ENCODE measurements around the gene CXorf38.
"Not testable (repeated sequence)": the region's sequence is repeated elsewhere in the genome, so short reads cannot be mapped to it uniquely, and the experiment has no call there.

CXorf38 gene

DNA sequence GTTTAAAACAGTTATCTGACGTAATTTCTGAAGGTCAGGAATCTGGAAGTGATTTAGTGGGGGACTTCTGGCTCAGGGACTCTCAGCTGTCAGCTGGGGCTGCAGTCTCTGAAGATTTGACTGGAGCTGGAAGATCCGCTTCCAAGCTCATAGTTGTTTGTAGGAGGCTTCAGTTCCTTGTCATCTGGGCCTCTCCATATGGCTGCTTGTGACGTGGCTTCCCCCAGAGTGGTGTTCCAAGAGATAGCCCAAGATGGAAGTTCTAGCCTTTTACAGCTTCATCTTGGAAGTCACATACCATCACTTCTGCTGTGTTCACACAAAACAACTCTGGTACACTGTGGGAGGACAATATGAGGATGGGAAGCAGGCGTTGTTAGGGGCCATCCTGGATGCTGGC, 22.1 kb downstream of the CXorf38 start:
- no peak for DNase-seq

DNA sequence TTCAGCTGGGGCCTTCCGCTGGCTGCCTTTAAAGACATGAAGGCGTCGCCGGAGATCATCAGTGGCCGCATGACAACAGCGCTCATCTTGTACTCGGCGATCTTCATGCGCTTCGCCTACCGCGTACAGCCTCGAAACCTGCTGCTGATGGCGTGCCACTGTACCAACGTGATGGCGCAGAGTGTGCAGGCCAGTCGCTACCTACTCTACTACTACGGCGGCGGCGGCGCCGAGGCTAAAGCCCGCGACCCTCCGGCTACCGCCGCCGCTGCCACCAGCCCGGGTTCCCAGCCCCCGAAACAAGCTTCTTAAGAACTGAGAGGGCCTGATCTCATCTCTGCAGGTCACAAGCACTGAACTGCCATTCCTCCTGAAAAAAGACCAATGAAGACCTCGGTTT, 23.7 kb downstream of the CXorf38 start:
- no peak for DNase-seq

DNA sequence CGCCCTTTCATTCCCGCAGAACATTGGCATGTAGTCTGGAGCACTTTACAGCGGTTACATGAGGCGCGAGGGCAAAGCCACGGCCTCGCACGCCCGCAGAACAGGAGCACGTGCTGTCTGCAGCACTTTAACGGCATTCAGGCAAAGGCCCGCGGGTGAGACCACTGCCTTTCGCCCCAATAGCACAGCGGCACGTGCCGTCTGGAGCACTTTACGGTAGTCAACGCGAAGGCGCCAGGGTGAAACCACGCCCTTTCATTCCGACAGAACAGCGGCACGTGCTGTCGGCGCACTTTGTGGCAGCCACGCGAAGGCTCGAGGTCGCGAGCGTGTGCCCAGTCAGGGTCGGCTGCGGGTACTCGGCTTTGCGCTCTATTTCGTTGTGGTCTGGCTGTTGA, 24.2 kb downstream of the CXorf38 start, which contains the start of gene MPC1L:
Gene MPC1L, plus strand, starts transcription at position 290 of the 398 bp plus-strand sequence. CDS start 138 bp downstream, outside the sequence.
- no peak for DNase-seq

DNA sequence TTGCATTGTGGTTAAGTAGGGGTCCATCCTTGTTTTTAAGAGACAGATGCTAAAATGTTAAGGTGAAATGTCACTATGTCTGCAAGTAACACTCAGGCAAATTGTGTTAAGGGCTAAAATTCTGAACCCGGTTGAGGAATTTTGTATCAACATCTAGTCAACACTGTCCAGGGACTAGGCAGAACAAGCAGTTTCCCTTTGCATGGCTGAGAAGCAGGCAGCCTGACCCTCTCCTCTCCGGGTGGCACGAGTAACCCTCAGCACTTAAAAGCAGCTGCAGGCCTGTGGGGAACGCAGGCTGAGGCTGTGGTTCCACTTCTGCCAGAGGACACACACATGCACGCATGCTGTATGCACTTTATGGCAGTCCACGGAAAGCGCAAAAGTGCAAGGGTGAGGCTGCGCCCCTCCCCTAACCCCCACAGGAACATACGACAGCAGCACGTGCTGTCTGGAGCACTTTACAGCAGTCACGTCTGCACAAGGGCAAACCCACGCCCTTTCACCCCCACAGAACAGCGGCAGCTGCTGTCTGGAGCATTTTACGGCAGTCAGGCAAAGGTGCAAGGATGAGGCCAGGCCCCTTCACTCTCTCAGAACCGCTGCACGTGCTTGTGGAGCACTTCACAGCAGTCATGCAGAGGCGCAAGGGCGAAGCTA, 24.8 kb downstream of the CXorf38 start:
- no peak for DNase-seq

DNA sequence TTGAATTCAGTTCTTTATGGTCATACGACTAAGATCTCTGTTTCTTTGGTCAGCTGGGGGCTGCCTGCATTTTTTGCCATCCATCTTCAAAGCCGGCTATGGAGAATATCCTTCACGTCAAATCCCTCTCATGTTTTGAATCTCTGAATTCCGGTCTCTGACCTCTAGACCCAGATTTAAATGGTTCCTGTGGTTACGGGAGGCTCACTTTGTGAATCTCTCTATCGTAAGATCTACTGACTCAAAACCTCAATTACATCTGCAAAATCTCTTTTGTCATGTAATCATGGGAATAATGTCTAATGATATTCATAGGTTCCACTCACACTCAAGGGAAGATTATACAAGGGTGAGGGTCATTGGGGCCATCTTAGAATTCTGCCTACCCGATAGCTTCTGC, 29.8 kb downstream of the CXorf38 start:
- DNase-seq, result no peak

DNA sequence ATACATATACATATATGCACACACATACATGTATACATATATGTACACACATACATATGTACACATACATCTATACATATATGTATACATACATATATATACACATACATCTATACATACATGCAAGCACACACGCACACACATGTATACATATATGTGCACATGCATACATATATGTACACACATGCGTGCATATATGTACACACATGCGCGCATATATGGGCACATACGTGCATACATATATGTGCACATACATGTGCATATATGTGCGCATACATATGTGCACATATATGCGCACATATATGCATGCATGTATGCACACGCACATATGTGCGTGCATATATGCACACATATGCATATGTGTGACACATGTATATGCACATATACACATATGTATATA, 31.4 kb downstream of the CXorf38 start:
- DNase-seq, result no peak

DNA sequence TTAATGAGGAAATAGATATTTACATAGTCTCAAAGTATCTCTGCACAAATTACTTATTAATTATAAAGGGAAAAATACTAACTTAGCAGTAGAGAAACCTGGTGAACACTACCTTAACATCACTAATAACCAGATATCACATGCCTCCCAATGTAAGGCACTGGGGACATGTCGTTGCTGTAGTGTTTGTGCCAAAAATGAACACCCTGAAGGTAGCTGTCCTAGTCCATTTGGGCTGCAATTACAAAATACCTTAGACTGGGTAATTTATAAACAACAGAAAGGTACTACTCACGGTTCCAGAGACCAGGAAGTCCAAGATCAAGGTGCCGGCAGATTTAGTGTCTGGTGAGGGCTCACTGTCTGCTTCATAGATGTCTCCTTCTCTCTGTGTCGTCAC, 34.9 kb downstream of the CXorf38 start:
- no peak for DNase-seq

DNA sequence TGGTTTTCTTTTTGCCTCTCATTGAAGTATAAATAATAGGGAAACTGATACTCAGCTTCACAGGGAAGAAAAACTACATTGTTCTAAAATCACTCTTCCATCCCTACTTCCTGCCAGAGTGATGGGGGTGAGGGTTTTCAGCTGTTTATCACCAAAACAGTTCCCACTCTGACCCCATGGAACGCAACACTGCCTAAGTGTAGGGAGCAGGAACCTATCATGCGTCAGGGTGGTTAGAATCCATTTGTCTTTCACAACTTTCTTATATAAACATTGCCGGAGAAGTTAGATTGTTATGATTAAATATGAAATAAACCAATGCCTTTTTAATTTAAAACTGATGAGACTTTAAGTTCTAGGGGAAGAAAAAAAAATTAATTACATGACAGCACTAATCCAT, 40.0 kb downstream of the CXorf38 start:
- no peak for DNase-seq

DNA sequence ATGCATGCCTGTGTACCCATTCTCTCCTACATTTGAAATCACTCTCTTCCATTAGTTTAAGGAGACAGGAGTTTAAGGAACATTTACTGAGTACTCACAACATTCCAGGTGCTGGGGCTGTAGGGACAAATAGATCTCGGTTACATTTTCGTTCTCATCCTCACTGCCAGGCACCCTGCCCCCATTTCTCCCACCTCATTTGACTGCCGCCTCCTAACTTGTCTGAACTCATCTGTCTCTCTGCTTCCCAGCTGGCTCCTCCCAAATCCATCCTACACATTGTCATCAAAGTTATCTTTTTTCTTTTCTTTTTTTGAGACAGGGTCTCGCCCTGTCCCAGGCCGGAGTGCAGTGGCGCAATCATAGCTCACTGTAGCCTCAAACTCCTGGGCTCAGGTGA, 43.9 kb downstream of the CXorf38 start:
- DNase-seq, result no peak

DNA sequence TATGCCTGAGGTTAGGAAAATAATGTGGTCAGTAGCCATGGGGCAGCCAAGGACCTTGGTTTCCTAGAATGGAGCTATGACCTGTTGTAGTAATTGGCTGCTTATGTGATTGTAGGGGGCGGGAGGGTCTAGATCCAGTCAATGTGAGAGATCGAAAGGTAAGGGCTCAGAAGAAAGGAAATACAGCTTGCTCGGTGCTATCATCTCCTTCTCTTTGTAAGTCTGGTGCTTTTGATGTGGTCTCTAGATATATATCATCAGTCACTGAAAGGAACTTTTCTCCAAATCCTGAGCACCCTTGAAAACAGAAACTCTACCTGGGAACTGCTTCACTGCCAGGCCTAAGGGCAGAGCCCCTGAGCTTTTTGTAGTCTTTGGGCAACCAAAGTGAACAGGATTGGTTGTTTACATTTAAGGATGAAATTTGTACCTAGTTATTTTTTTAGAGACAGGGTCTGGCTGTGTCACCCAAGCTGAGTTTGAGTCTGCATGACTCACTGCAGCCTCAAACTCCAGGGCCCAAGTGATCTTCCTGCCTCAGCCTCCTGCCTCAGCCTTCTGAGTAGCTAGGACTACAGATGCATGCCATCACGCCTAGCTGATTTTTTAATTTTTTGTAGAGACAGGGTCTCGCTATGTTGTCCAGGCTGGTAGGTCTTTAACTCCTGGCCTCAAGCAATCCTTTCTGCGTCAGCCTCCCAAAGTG, 57.6 kb downstream of the CXorf38 start:
- not testable (repeated sequence) for DNase-seq

DNA sequence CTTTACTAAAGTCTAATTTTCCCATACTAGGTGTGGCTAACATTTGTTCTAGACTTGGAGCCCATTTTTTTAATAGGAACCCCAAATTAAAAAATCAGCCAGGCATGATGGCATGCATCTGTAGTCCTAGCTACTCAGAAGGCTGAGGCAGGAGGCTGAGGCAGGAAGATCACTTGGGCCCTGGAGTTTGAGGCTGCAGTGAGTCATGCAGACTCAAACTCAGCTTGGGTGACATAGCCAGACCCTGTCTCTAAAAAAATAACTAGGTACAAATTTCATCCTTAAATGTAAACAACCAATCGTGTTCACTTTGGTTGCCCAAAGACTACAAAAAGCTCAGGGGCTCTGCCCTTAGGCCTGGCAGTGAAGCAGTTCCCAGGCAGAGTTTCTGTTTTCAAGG, 59.7 kb downstream of the CXorf38 start:
- not testable (repeated sequence) for DNase-seq

DNA sequence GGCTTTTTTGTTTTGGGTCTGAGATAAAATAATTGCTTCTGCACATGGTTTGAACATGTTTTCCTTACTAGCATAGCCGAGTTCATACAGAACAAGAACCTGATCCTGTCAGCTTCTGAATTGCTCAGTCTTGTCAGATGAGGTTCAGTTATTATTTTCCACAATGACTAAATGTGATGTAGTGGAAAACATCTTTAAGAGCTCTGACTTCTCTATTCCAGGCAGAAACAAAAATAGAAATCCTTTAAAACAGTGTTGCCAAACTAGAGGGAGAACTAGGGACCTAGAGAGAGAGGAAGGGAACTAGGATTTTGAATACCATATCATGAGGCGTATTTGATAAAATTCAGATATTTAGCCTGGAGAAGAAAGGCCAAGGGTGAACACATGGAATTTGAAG, 64.5 kb downstream of the CXorf38 start:
- no peak for DNase-seq

DNA sequence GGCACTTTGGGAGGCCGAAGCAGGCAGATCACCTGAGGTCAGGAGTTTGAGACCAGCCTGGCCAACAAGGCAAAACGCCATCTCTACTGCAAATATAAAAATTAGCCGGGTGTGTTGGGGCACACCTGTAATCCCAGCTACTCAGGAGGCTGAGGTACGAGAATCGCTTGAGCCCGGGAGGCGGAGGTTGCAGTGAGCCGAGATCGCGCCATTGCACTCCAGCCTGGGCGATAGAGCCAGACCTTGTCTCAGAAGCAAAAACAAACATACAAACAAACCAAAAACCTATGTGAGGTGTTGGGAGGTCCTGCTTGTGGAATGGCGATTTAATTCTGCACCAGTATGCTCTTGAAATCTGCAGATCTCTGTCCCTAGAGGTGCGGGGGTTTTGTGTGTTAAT, 65.2 kb downstream of the CXorf38 start:
- DNase-seq, result not testable (repeated sequence)

DNA sequence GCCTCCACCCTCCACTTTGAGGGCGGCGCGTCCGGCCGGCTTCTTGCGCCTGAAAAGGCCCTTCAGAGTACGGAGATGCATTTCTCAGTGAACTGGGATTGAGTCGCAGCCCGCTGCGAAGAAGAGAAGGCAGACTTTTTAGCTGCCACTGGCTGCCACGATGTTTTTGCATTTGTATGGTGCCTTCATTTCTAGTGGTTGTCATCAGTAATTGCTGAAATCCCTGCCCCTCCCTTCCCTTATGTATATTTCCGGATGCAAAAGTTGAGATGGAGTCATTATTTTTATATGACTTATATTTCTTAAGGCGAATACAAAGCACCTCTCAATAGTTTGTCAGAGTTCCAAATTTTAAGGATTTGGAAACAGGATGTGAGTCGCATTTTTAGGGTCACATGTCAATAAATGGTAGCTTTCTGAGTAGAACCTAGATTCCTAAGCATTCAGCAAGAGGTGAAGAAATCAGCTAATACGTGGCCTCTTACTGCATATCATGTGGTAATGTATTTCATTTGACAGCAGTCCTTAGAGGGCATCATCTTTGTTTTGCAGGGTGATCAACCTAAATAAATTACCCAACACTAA, 65.9 kb downstream of the CXorf38 start:
- DNase-seq, result no peak

DNA sequence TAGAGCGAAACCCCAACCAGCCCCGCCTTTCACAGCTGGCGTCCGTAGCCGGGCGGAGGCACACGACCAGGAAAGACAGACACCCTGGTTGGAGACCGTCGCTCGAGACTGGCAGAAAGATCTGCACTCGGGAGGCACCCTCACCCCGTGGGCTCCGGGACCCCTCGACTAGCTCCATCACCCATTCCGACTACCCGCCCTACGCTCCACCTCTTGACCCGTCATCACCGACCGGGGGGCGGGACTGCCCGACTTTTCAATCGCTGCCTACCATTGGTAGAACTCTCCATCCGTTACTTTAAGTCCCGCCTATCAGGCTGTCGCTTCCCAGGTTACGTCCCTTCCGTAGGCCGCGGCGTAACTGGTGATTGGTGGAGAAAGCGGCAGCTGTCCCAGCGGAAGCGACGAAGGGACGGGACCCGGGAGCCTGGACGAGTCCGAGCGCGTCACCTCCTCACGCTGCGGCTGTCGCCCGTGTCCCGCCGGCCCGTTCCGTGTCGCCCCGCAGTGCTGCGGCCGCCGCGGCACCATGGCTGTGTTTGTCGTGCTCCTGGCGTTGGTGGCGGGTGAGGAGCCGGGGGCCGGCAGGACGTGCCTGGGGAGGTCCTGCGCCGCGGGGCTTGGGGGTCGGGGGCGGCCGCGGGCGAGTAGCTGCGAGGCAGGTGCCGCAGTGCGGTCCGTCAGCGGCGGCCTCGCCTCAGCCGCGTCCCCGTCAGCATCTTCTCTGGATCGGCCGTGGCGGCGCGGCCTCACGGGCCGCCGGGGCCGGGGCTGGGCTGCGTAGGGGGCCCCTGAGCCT, 66.6 kb downstream of the CXorf38 start, which contains the start of gene ATP6AP2:
Gene ATP6AP2, plus strand, starts transcription at position 434 of the 799 bp plus-strand sequence. Its CDS starts 96 bp downstream, at position 530.
- peak; percentile 86 for DNase-seq

DNA sequence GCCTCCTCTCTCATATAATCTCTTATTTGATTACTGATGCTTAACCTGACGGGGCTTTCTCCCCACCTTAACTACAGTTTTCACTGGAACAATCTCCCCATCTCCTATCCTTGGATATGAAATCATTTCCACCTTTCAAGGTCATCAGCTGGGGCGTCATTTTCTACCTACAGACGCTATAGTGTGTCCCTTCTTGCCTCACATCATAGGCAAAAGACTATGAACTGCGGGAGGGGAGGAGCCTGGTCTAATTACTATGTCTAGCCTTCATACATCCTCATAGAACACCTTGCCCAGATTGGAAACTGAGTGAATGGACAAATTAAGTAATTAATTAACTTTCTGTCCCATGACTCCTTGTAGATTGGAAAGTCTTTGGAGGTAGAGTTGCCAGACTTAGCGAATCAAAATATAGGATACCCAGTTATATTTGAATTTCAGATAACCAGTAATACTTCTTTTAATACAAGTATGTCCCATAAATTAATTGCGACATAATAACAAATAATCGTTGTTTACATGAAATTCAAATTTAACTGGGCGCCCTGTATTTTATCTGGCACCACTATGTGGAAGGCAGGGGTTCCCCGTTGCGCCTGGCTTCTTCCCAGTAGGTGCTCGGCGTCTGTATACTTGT, 67.3 kb downstream of the CXorf38 start:
- no peak for DNase-seq

DNA sequence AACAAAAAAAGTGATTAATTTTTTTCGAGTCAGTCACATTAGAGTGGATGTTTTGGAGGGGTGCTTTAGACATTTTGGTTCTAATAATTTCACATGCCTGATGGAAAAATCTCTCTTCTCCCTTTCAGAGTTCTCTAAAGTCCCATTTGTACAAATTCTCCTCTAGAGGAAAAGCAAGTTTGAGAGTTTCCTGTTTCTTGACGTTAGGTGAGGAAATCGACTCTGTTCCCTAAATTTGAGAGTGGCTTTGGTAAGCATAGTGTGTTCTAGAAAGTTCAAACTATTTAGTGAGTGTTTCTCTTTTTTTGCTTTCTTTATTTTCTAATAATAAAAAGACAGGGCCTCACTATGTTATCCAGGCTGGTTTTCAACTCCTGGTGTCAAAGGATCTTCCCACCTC, 68.2 kb downstream of the CXorf38 start:
- DNase-seq, result no peak

DNA sequence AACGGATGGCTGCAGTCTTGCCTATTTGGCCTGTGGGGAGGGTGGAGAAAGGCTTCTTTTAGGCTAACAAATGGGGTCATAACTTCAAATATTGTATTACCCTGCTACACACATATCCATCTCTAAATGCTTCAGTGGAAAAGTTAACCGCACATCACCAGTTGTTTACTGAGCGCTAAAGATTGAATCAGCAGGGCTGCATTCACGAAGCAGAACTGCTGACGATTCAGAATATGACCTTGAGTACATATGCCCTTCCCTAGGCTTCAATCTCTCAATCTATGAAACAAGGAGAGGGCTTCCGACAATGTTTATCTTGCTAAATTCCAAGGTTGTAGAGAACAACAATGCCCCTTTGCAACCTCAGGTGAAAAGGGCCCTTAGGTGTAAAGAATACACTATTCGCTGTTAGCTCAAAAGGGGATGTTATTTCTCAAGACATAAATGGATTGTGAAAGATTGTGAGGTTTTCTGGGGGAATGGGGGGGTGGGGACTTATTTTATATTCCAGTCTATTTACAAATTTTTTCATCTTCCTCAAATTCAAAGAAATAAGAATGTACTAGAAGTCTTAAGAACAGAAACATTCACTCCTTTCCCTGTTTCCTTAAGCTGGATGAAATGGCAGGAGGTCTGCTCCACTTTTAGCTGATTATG, 69.2 kb downstream of the CXorf38 start:
- no peak for DNase-seq

All from activated CD8-positive, alpha-beta memory T cell treated with anti-CD3 and anti-CD28 coated beads, Interleukin-2, amount 50 U/mL, for 48 hours (primary cell).